Activated CD8-positive, alpha-beta memory T cell treated with anti-CD3 and anti-CD28 coated beads for 48 hours (primary cell): ENCODE data around the gene NTN1.
"Not testable (repeated sequence)": the region's sequence is repeated elsewhere in the genome, so short reads cannot be mapped to it uniquely, and the experiment has no call there.

Experiments used
- DNase-seq, 3 experiments: peaks; one replicate each; pipeline ENCODE4 v3.0.0-alpha.2; 2020; ENCODE audit warnings: low read depth in 2 of 3, low spot score in 2 of 3

Gene NTN1

DNA sequence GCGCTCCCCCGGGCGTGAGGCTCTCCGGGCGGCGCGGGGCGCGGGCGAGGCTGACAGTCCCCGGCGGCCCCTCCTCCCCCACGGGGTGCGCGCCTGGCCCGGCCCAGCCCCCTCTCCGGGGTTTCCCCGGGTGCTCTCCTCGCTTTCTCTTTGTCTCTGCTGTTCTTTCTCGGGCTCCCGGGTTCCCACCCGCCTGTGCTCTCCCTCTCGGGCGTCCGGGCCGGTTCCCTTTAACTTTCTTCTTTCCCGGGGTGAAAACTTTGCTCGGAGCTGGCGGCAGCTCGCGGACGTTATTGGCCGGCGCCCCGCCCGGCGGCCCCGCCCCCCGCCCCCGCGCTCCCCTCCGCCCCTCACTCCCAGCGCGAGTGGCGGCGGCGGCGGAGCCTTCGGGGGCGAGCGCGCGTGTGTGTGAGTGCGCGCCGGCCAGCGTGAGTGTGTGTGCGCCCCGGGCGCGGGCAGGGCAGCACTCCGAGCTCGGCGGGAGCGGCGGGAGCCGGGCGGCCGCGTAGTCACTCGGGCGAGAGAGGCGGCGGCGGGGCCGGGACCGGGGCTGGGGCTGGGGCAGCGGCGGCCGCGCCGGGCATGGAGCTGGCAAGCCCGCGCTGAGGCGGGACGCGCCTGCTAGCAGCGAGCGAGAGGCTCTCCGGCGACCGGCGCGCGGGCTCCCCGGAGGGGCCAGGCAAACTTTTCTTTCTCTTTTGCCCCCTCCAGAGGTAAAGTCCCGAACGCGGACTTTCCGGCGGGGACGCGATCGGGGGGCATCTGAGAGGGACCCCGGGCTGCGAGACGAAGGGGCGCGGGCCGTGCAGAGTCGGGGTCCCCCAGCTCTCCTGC, at the start of gene NTN1:
NTN1 (plus strand) TSS at position 353 of the 834 bp plus-strand sequence. CDS start 864 bp downstream, outside the sequence.
- DNase-seq: peak in 1 of 3 experiments; percentile 32

DNA sequence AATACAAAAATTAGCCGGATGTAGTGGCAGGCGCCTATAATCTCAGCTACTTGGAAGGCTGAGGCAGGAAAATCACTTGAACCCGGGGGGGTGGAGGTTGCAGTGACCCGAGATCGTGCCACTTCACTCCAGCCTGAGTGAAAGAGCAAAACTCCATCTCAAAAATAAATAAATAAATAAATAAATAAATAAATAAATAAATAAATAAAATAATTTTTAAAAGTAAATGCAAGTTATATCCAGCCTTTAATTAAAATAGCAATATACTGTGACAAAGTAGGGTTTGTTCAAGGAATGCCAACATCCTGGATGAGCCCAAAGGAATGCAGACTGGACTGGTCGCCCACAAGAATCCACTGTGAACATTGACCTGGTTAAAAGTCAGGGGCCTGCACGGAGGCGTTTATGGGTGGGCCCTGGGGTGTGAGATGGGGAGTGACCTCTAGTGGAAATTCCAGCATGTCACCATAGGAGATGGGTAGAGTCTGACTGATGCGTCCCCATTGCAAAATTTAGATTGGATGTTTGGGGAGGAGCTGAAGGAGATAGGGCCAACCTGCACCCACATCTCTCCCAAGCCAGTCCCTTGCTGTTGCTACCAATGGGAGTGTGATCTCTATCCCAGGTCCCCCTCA, 46.1 kb upstream of the NTN1 start:
- DNase-seq: no peak

DNA sequence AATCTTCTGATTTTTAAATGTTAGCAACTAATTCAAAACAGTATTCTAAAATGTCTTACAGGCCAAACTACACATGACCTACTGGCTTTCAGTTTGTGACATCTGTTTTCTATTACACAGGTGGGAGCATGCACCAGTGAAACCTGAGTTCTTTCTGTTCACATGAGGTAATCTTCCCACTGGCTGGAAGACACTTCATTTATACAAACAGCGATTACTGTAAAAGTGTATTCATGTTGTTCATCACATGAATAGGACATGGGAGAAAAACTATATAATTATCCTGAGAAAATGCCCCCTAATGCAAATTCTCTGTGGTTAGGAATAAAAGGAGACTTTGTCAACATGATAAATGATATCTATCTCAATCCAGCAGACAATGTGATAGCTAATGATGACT, 44.7 kb upstream of the NTN1 start:
- no peak for DNase-seq

DNA sequence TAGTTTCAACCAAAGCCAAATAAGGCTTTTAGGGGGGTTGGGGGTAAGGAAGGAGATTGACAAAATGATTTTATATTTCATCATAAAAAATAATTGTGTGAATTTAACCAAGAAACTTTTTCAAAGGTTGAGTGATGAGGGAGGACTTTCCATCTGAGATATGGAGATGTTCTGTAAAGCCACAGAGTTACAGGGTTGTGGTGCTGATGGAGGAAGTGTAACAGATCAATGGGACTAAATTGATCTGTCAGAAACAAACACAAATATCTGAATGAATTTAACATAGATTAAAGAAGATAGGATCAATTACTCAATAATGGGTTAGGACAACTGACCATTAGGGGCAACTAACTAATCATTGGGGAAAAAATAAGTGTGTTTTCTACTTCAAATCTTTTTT, 41.6 kb upstream of the NTN1 start:
- no peak for DNase-seq

DNA sequence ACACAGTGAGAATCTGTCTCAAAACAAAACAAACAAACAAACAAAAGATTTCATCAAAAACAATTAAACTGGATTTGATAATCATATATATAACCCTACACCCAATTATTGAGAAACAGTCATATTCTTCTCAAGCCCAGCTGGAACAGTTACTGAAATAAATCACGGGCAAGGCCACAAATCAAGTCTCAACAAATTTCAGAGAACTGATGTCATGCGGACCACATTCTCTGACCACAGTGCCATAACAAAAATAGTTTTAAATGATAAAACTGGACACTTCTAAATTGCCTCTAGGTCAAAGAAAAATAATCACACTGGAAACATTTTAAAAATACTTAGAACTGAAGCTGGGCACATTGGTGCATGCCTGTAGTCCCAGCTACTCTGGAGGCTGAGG, 39.9 kb upstream of the NTN1 start:
- DNase-seq: no peak

DNA sequence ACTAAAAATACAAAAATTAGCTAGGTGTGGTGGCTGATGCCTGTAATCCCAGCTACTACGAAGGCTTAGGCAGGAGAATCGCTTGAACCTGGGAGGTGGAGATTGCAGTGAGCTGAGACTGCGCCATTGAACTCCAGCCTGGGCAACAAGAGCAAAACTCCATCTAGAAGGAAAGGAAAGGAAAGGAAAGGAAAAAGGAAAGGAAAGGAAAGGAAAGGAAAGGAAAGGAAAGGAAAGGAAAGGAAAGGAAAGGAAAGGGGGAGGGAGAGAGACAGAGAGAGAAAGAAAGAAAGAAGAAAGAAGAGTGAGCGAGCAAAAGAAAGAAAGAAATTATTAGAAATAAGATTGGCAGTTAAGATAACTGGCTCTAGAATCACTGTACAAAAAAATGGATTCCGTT, 37.1 kb upstream of the NTN1 start:
- not testable (repeated sequence) for DNase-seq

DNA sequence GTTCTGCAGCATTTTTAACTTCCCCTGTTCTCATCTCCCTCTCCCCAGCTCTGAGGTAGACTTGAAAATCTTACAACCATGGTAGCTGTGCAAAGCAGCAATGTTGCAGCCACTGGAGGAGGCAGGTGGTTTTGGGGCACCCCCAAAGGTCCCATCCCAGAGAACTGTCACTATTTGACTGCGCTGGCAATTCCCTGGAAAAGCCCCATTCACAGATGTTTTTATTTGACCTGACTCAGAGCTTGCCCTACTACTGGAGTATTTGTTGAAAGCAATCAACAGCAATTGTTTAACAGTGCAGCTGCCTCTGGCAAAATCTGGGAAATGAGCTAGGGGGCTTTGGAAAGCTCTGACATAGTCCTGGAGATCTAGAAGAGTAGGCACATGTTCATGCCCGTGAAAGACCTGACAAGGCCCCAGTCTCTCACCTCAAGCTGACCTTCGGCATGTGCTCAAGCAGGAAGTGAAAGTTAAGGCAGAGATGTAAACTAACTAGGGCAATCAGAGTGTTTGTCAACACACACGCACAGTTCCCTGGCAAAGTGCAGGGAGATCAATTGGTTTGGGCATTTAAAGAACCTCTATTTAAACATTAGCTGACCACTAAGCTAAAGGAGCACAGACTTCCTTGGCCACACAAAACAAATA, 36.1 kb upstream of the NTN1 start:
- DNase-seq: no peak

DNA sequence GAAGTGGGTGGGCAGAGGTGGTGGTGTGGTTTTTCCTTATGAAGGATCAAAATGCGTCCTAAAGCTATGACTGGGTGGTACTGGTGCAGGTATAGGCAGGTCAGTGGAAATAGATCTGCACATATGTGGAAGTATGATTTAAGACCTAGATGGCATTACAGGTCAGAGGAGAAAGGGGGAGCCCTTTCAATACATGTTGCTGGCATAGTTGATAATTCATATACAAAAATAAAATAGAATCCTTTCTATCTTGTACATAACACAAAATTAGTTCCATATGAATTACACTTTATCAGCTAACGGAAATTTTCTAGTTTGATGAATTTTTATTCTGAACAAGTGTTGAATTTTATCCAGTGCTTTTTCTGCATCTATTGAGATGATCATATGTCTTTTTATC, 35.0 kb upstream of the NTN1 start:
- no peak for DNase-seq

DNA sequence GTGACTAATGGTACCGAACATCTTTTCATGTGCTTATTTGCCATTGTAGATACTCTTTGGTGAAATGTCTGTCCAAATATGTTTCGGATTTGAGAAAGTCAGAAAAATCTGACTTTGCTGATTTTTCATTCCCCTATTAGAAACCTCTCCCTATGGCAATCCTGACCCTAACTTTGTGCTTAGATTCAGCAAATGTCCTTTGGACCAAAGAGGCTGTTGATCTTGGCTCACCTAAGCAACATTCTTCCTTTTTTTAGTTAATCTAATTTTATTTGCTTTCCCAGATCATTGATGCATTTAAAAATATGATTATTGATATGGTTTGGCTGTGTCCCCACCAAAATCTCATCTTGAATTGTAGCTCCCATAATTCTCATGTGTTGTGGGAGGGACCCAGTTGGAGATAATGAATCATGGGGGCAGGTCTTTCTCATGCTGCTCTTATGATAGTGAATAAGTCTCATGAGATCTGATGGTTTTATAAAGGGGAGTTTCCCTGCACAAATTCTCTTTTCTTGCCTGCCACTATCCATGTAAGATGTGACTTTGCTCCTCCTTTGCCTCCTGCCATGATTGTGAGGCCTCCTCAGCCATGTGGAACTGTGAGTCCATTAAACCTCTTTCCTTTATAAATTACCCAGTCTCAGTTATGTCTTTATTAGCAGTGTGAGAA, 32.9 kb upstream of the NTN1 start:
- not testable (repeated sequence) for DNase-seq

DNA sequence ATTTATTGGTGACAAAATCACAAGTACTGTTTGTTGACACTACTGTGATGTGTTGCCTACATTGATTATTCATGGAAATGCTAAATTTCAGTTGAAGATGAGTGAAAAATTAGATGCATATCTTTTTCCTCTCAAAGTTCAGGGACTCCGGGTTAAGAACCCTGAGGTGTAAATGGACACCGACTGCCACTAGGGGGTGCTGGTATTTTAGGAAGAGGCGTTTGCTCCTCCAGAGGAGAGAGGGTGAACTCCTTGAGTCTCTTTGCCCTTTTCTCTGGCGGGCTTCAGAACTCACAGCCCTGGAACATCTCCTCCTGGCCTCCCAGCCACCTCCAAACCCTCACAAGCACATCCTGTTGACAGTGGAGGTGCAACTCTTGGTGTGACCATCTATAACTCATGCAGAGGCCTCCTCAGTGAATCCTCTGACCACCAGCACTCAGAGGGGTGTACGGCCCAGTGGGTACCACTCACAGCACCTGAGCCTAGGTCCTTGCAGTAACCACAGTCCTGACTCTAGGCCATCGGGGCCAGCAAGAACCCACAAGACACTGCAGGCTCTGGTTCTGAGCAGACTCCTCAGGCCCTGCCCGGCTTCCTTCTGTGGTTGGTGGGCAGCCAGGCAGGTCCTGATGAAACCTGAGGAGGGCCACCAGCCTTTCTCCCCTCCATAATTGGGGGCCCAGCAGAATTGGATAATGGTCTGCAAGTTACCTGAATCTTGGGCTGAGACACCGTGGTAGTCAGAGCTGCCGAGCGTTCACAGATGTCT, 29.6 kb upstream of the NTN1 start:
- DNase-seq: peak in 1 of 3 experiments; percentile 50

DNA sequence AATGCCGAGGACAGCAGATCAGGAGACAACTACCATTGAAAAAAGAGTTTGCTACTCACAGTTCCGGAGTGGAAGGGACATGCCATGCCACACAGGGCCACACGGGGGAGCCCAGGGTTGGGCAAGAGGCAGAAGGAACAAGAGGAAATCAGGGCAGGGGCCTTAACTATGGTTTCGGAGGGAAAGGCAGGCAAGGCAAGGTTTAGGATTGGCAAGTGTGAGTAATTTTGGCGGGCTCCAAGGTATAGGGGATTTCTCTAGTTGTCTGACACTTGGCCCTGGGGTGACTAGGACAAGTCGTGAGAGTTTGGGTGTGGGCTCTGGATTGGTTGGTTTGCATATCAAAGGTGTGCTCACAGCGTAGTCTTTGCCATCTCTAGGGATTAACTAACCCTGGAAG, 27.0 kb upstream of the NTN1 start:
- DNase-seq: peak in 2 of 3 experiments; percentile 48 to 54

DNA sequence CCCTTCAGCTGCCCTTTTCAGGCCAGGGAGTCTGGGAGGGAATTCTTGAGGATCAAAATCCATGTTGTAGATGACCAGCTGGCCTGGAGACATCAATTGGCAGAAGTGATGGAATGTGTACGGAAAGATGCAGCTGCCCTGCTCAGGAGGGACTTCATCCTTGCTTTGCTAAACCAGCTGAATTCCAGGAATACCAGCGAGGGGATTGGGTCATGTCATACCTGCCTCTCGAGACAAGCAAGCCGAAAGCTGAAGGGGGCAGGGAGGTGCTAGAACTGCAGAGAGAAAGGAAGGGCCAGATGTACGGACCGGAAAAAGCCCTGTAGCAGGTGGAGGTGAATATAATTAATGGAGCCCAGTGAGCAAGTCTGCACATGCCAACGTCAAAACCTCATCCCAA, 25.6 kb upstream of the NTN1 start:
- DNase-seq: no peak

DNA sequence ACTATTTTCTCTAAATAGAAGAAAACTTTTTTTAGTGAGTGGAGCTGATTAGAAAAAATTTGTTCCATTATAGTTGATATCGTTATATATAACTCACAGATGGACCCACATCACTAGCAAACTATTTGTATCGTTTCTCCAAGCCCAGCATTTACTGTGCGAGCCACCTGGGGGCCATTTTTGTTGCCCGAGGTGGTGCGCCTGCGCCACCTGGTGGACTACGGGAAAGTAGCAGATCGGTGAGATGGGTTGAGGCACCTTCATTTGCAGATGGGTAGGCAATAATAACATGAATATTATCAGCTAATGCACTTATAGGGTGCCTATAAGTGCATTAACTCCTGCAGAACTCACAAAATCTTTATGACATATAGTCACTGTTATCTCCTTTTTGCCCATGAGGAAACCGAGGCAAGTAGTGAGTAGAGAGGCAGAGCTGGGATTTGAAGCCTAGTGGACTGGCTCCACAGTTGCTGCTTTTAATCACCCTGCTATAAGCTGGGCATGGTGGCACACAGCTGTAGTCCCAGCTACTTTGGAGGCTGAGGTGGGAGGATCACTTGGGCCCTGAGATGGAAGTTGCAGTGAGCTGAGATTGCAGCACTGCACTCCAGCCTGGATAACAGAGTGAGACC, 23.2 kb upstream of the NTN1 start:
- peak; percentile 49 to 65 (median 64) for DNase-seq

DNA sequence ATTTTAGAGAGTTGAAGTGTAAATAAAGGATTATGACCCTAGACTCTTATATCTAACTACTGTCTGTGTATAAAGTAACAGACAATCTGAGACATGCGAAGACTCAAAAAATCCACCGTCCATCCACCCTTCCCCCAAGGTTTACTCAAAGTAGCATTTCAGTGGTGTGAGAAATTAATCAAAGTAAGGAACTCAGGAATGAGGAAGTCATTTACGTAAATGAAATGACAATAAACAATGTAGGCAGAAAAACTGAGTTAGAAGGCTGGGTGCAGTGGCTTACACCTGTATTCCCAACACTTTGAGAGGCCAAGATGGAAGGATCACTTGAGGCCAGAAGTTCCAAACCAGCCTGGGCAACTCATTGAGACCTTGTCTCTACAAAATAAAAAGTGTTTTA, 19.8 kb upstream of the NTN1 start:
- DNase-seq: no peak

DNA sequence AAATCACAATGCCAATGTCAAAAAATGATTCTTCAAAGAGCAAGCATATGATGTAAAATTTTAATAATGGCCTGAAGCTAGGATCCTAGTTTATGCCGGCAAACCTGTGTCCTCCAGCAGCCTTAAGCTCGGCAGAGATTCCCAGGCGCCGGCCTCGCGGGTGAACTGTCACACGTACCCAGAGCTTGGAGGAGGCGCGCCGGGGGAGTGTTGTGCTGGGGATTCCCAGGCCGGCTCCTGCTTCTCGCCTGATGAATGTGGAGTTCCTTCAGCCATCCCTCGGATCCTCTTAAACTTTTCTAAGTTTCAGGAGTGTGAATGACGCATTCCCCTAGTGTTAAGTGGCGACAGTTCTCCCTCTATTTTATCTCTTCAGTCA, 19.1 kb upstream of the NTN1 start:
- DNase-seq: no peak

DNA sequence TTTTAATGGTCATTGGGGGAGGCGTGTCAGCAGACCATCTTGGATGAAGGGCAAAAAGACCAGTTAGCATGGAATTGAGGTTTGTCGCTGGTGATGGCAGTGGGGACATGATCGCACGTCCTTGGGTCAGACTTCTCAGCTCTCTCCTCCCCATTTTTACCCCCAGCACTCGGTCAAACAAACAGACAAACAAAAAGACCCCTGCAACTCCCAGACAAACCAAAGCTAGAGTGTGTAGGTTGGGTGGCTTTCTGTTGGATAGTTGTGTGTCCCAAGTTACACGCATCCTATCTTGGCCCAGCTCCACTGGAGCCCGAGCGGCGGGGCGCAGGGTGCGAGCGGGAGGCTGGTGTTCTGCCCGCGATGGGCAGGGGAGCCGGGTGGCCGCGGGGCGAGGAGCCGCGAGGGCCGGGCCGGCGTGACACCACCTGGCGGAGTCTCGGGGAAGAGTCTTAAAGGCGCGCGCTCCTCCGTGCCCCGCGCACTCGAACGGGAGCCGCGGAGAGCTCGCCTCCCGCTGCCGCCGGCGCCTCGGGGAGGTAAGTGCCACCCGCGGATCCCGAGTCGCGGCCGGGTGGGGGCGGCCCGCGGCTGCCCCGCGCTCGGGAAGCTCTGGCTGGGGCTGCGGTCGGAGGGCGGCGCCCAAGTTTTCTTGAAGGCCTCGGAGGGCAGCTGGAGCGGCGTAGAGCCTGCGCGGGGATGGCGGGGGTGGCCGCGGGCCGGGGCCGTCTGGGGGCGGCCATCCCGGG, 18.5 kb upstream of the NTN1 start:
- no peak for DNase-seq

DNA sequence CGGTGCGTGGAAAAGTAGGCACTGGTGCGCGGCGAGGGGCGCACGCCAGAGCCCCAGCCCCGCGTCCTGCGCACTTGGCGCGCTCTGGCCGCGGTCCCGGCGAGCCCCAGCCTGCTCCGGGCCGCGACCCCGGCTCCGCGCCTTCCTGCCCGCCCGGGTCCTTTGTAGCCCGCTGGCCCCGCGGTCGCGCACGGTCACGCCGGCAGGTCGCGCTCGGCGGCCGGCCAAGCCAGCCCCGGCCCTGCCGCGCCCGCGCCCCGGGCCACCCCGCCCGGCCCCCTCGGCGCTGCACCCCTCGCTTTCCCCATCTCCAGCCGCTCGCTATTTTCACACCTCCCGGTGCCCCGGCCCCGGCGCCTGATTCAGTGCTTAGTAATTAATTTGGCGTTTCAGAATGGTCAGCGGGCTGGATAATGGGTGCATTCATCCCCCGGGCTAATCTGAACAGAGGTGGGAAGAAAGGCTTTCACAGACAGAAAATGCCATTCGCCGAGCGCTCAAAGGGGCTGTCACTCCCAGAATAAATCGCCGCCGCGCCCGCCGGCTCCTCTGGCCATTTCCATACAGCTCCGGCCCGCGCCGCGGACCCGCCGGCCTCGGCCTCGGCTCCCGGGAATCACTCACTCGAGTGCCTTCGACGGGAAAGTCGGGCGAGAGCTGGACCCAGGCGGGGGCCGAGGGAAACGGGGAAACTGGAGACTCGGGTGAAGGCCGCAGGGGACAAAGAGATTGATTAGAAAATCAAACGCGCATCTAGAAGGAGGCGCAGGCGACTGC, 17.8 kb upstream of the NTN1 start:
- no peak for DNase-seq

DNA sequence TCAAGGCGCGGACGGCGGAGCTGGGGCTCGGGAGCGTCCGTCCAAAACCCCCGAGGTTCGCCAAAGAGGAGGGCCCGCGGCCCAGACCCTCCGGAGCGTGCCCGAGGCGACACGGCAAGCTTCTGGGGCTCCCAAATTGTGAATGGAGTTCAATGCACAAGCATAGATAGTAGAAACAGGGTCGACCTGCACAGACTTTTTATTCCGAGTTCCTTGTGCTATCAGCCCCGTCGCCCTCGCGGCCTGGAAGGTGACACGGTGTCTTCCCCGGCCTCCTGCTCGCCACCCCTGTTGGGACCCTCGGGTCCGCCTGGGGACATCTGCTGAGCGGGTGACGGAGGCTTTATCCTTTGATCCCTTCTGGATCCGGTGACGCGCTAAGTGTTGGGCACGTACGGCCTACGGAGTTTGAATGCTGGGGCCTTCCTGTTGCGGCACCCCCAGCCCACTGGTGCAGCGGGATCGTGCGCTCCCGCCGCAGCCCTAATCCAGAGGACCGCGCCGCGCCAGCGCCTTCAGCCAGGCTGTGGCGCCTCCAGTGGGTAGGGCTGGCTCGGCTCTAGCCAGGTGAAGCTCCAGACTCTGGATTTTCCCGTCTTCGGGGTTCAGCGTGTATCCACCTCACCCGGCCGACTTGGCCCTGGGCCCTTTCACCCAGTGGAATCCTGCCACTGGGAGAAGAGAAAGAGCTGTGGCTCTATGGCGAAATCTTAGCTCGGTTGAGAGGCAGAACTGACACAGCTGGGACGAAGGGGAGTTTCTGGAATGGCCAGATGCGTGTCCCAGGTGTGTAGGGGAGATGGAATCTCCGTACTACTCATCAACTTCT, 17.0 kb upstream of the NTN1 start:
- DNase-seq: no peak
